OCI-LY3 (cell line): ENCODE data around the gene RAB3GAP1.

Experiments
- H2AFZ ChIP-seq: fragments of 200-600, 300-600 bp; shearing (Covaris generic); 2 replicates; pipeline ENCODE4 v1.6.0; 2014; ENCODE audit warnings: antibody characterized with exemption, low read depth, low read length
- H3K27ac ChIP-seq: fragments of 200-600, 300-600 bp; sonication (generic); 2 replicates; pipeline ENCODE4 v1.5.1; 2014; ENCODE audit warnings: mild to moderate bottlenecking, low read length, moderate library complexity, mixed read lengths
- H3K27me3 ChIP-seq: fragments of 200-600, 300-600 bp; sonication (generic); 2 replicates; pipeline ENCODE4 v1.6.1; 2014; ENCODE audit warnings: low read depth, low read length, mixed read lengths
- H3K36me3 ChIP-seq: fragments of 200-600, 300-600 bp; sonication (generic); replicated peaks from 2 replicates; pipeline ENCODE3; 2014; ENCODE audit warnings: low read depth, low read length, mixed read lengths
- H3K4me1 ChIP-seq: fragments of 300-600, 200-600 bp; sonication (generic); 2 replicates; pipeline ENCODE4 v1.6.1; 2014; ENCODE audit warnings: low read length, mixed read lengths
- H3K4me2 ChIP-seq: fragments of 200-600, 300-600 bp; sonication (generic); 2 replicates; pipeline ENCODE4 v1.6.1; 2014; ENCODE audit warnings: low read length, mixed read lengths
- H3K4me3 ChIP-seq: fragments of 300-600, 200-600 bp; sonication (generic); 2 replicates; pipeline ENCODE4 v1.5.1; 2014; ENCODE audit warnings: antibody characterized with exemption, mild to moderate bottlenecking, low read length, moderate library complexity
- H3K79me2 ChIP-seq: fragments of 300-600, 200-600 bp; shearing (Covaris generic); 2 replicates; pipeline ENCODE4 v1.6.1; 2014; ENCODE audit warnings: mild to moderate bottlenecking, low read length, mixed read lengths
- H3K9ac ChIP-seq: fragments of 300-600, 200-600 bp; shearing (Covaris generic); 2 replicates; pipeline ENCODE4 v1.6.0; 2014; ENCODE audit warnings: mild to moderate bottlenecking, low read length, moderate library complexity
- H3K9me3 ChIP-seq: fragments of 200-600, 300-600 bp; shearing (Covaris generic); 2 replicates; pipeline ENCODE4 v1.6.1; 2014; ENCODE audit warnings: low read length, mixed read lengths; ENCODE audit not compliant: insufficient read depth
- H4K20me1 ChIP-seq: fragments of 200-600, 300-600 bp; sonication (generic); 2 replicates; pipeline ENCODE4 v1.6.1; 2016; ENCODE audit warnings: low read length, mixed read lengths; ENCODE audit not compliant: insufficient read depth
- EZH2phosphoT487 ChIP-seq: fragments of 200-600 bp; shearing (Covaris generic); IDR thresholded peaks from 2 replicates; pipeline ENCODE4 v1.6.1; 2018; ENCODE audit warnings: antibody characterized with exemption, mixed run types, low read depth
- TF ChIP-seq, protein P1 (sequence below): fragments of 200-600, 300-600 bp; sonication (generic); IDR thresholded peaks from 2 replicates; pipeline ENCODE4 v1.5.1; 2014; ENCODE audit warnings: antibody characterized with exemption, low read length, low read depth

The RAB3GAP1 gene

DNA sequence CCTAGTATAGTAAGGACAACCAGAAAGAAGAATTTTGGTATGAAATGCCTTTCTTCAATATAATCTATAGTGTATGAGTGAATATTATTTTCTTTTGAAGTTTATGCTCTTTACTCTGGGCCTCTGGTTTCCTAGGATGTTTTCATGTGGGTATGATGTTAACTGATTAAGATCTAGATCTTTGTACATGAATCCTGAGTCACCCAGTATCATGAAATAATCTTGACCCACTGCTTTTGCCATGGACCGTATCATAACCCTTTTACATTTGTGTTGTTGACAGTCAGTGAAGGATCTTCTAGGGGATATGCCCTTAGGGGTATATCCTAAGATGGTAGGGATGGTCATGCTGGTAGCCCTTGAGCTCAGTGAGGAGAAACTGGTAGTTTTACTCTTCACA lies 100.3 kb downstream of the RAB3GAP1 start:
- Histone ChIP-seq H3K4me1 (peaks cover 23% of the 10 kb centered on the region), H4K20me1 (no peaks in the 10 kb centered on the region), H3K79me2 (no peaks in the 10 kb centered on the region), H3K27me3 (no peaks in the 10 kb centered on the region), H3K4me3 (no peak overlapping the region), H3K27ac (no peak overlapping the region), H3K36me3 (peaks cover 49% of the 10 kb centered on the region), H3K4me2 (no peak overlapping the region), H3K9me3 (no peaks in the 10 kb centered on the region), H2AFZ (no peak overlapping the region), H3K9ac (no peak overlapping the region)
- TF ChIP-seq, protein P1, sequence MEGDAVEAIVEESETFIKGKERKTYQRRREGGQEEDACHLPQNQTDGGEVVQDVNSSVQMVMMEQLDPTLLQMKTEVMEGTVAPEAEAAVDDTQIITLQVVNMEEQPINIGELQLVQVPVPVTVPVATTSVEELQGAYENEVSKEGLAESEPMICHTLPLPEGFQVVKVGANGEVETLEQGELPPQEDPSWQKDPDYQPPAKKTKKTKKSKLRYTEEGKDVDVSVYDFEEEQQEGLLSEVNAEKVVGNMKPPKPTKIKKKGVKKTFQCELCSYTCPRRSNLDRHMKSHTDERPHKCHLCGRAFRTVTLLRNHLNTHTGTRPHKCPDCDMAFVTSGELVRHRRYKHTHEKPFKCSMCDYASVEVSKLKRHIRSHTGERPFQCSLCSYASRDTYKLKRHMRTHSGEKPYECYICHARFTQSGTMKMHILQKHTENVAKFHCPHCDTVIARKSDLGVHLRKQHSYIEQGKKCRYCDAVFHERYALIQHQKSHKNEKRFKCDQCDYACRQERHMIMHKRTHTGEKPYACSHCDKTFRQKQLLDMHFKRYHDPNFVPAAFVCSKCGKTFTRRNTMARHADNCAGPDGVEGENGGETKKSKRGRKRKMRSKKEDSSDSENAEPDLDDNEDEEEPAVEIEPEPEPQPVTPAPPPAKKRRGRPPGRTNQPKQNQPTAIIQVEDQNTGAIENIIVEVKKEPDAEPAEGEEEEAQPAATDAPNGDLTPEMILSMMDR: no peak
- TF ChIP-seq EZH2phosphoT487: no peak

DNA sequence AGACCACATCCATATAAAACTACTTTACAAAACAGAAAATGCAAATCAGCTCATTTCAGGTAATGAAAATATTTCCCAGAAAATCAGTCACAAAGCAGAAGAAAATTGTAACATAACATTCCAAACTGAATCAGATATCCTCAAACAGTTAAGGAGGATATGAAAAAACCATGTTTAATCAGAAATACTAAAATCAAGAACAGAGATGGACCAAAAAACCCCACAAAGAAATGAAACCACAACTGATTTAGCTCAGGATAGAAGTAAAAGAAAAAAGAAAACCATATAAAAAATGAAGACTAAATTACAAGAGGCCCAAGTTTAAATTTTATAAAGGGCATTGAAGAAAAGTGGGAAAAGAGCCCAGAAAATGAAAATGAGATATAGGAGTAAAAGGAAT lies 102.9 kb downstream of the RAB3GAP1 start:
- no peaks in the 10 kb centered on the region for H3K27me3 ChIP-seq
- H3K4me3 ChIP-seq: peak overlapping the region; percentile 12; the same call in 1 of the 2 replicates
- no peaks in the 10 kb centered on the region for H3K79me2 ChIP-seq
- H3K4me2 ChIP-seq: peak overlapping the region; percentile 41
- peaks cover 67% of the 10 kb centered on the region for H3K36me3 ChIP-seq
- no peak overlapping the region for H3K9ac ChIP-seq
- no peak for TF ChIP-seq EZH2phosphoT487
- TF ChIP-seq, protein P1: no peak
- H3K4me1 ChIP-seq: peaks cover 23% of the 10 kb centered on the region
- H3K9me3 ChIP-seq: no peaks in the 10 kb centered on the region
- no peak overlapping the region for H3K27ac ChIP-seq
- no peaks in the 10 kb centered on the region for H4K20me1 ChIP-seq
- H2AFZ ChIP-seq: no peak overlapping the region

DNA sequence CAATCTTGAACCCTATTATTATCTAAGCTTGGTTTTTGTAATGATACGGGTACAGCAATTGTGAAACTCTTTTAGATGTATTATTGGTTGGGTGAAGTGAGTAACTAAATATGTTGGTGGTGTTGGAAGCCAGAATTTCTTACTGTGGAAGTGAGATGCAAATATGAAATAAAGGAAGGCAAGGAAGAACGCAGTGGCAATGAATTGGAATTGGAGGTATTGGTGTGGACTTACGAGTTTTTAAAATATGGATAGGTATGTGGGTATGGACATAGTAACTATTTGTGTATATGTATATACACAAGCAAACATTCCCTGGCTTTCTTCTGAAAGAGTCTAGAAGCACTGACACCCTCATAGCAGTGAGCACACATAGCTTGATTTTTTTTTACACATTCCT lies 105.8 kb downstream of the RAB3GAP1 start:
- Histone ChIP-seq H3K27me3 (no peaks in the 10 kb centered on the region), H3K9ac (no peak overlapping the region), H2AFZ (no peak overlapping the region), H3K4me3 (no peak overlapping the region), H4K20me1 (0 out of 2 replicates have a peak, but pooled peaks cover 3% of the 10 kb centered on the region), H3K9me3 (no peaks in the 10 kb centered on the region), H3K27ac (no peak overlapping the region), H3K4me1 (peaks cover 38% of the 10 kb centered on the region), H3K4me2 (no peak overlapping the region), H3K79me2 (no peaks in the 10 kb centered on the region), H3K36me3 (peaks cover 46% of the 10 kb centered on the region)
- TF ChIP-seq EZH2phosphoT487: no peak
- TF ChIP-seq, protein P1: no peak

- H3K4me3 ChIP-seq: no peak overlapping the region
- H3K79me2 ChIP-seq: no peaks in the 10 kb centered on the region
- no peak for TF ChIP-seq EZH2phosphoT487
- TF ChIP-seq, protein P1: no peak
- no peak overlapping the region for H3K4me2 ChIP-seq
- no peaks in the 10 kb centered on the region for H3K27me3 ChIP-seq
- peaks cover 43% of the 10 kb centered on the region for H3K36me3 ChIP-seq
- no peak overlapping the region for H3K9ac ChIP-seq
- peaks cover 36% of the 10 kb centered on the region for H3K4me1 ChIP-seq
- no peak overlapping the region for H2AFZ ChIP-seq
- H3K9me3 ChIP-seq: no peaks in the 10 kb centered on the region
- 0 out of 2 replicates have a peak, but pooled peaks cover 7% of the 10 kb centered on the region for H4K20me1 ChIP-seq
- H3K27ac ChIP-seq: no peak overlapping the region
These were observed 107.1 kb downstream of the RAB3GAP1 start for GRCh38 chr2:135159191-135159590.
